Nasal cavity respiratory epithelium epithelial cell of viscerocranial mucosa (primary cell): ENCODE measurements around the gene ZDHHC7. TPM values are rescaled to one million over a fixed set of nuclear protein-coding genes. Genes with fewer than 3 reads are reported as not detected.

Source experiments
- total RNA-seq: library from RNA; depleted of rRNA; stranded (reverse); fragments of >200 nt; gene quantifications from 2 replicates; pipeline ENCODE4 v1.2.3, GENCODE V29; 2014

The ZDHHC7 gene, protein sequence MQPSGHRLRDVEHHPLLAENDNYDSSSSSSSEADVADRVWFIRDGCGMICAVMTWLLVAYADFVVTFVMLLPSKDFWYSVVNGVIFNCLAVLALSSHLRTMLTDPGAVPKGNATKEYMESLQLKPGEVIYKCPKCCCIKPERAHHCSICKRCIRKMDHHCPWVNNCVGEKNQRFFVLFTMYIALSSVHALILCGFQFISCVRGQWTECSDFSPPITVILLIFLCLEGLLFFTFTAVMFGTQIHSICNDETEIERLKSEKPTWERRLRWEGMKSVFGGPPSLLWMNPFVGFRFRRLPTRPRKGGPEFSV
- total RNA-seq = 51.6 and 91.2 TPM in 2 replicates

DNA sequence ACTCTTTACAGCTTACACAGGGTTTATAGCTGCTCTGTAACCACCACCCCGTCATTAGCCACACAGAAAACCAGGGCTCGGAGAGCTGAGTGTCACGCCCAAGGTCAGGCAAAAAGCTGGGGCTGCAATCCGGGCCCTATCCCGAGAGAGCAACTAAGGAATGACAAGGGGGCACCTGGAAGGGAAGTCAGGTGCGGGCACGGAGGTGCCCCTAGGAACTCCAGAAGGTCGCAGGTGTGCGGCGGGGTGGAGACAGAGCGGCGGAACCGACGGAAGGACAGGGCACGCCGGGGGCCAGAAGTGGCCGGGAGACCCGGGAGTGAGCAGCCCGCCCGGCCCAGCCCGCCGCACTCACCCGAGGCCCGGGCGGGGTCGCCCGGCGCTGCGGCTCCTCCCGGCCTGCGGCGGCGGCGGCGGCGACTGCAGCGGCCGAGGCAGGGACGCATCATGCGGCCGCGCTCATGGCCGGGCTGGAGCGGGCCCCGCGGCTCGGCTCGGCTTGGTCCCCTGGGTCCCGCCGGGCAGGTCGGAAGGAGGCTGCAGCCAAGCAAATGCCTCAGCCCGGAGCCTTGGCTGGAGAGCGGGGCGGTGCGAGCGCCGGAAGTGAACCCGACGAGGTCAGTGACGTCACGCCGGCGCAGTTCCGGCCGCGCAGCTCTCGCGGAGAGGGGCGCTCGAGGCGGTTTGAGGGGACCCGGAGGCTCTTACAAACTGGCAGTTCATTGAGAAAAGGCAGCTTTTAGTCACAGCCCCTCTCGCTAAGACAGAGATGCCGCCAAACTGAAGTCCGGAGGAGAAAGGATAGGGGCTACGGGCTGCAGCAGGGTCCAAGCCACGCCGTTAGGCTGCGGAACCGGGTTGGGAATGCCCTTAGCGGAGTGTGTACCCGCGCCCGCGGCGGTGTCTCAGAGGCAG lies at the start of gene ZDHHC7:
Gene ZDHHC7 (minus strand): TSS at position 605 of the 915 bp plus-strand sequence. CDS start 20,917 bp downstream, outside the sequence.

DNA sequence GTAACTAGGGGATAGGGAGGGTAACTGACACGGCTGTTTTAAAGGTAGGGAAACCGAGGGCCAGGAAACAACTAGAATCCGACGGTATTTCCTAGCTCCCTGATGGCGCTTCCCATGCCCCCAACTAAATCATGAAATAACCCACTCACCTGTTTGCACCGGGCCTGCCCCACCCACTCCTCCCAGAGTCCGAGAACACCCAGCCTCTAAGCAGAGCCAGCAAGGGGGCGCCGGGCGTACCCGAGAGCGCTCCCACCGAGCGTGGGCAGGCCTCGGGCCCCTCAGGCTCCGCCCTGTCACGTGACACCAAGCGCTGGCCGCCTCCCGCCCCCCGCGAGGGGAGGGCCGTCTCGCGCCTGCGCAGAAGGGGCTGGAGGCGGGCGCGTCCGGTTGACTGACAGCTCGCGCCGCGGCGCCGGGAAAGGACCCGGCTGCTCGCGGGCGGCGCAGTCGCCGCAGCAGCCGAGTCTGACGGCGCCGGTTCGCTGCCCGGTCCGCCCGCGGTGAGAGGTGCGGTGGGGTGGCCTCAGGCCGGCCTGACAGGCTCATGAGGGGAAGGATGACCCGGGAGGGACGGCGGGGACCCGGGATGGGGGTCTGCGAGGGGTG lies 16.1 kb upstream of the ZDHHC7 start, which contains the start of gene KIAA0513:
Gene KIAA0513 (plus strand): TSS at position 447 of the 609 bp plus-strand sequence. CDS start 39,277 bp downstream, outside the sequence.

Other genes with a start within 250 kb of the ZDHHC7 start
- gene CRISPLD2, start 191.6 kb downstream of the ZDHHC7 start, total RNA-seq = 0.34 and 0.36 TPM in 2 replicates
- gene KIAA0513, start 16.3 kb upstream of the ZDHHC7 start, total RNA-seq = 5.1 and 15.0 TPM in 2 replicates
- not detected in 2 replicates for gene CIBAR2, start 100.9 kb upstream of the ZDHHC7 start, total RNA-seq